ENCODE results near the gene ARHGEF19. TPM values are rescaled to one million over a fixed set of nuclear protein-coding genes. Genes with fewer than 3 reads are reported as not detected.

ARHGEF19 gene
- total RNA-seq, 3 donors from 2014 or later (not counting 1 experiment from before 2014, with no cell fraction given): 14.6 to 18.9 (median 15.8) TPM

DNA sequence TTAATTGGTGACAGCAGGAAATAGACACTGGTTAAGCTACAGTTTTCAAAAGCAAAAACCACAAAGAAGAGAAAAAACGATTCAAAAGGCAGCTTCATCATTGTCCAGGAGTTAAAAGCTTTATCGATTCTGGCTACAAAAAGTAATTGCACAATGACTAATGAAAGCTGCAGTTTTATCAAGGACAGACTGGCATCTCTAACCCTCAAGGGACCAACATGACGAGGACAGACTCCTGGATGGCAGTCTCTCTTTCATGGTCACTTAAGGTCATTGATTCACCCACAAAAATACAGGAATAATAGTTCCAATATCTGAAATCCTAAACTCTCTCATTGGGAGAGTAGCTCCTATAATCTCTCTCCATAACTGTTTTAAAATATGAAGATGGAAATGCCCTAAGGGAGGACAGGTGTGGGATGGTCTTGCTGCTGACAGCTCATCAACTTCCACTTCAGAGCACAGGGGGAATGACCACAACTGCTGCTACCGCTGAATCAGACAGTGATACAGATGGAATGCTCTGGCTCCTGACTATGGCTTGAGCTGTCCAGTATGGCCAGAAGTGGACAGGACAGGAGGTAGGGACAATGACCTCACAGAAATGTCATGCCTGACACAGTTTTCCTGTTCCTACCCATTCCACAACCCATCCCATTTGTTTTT is 41.9 kb upstream of the ARHGEF19 start:
- Mint-ChIP-seq H3K27ac (peak overlapping the region in 1 of 2 donors; percentile 10), H3K27me3 (ENCODE audit: low read depth in 2 of 2) (no peaks in the 10 kb centered on the region), H3K4me1 (peaks cover 5 to 14% of the 10 kb centered on the region in 2 donors), H3K4me3 (no peak overlapping the region), H3K36me3 (no peaks in the 10 kb centered on the region), H3K9me3 (no peaks in the 10 kb centered on the region)
- WGBS (ENCODE audit: insufficient coverage): 78% methylated on average over 4 of the region's 4 CpGs
- Histone ChIP-seq H3K9me3 (ENCODE audit: control insufficient read depth, insufficient read depth, low read length) (no peaks in the 10 kb centered on the region), H3K4me1 (ENCODE audit: control insufficient read depth, insufficient read depth, low read length) (no peaks in the 10 kb centered on the region), H3K4me3 (ENCODE audit: low read length) (no peak overlapping the region), H3K36me3 (ENCODE audit: control insufficient read depth, insufficient read depth, low read length) (peaks cover 60% of the 10 kb centered on the region), H3K27ac (ENCODE audit: low read length) (no peak overlapping the region), H3K27me3 (ENCODE audit: control insufficient read depth, insufficient read depth, low read length) (no peaks in the 10 kb centered on the region)
- TF ChIP-seq, protein P1, sequence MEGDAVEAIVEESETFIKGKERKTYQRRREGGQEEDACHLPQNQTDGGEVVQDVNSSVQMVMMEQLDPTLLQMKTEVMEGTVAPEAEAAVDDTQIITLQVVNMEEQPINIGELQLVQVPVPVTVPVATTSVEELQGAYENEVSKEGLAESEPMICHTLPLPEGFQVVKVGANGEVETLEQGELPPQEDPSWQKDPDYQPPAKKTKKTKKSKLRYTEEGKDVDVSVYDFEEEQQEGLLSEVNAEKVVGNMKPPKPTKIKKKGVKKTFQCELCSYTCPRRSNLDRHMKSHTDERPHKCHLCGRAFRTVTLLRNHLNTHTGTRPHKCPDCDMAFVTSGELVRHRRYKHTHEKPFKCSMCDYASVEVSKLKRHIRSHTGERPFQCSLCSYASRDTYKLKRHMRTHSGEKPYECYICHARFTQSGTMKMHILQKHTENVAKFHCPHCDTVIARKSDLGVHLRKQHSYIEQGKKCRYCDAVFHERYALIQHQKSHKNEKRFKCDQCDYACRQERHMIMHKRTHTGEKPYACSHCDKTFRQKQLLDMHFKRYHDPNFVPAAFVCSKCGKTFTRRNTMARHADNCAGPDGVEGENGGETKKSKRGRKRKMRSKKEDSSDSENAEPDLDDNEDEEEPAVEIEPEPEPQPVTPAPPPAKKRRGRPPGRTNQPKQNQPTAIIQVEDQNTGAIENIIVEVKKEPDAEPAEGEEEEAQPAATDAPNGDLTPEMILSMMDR (IDR thresholded peaks at IDR 0.05): no peak
- intact Hi-C loops (cut with micrococcal nuclease): no loop called here
- DNase-seq (no peak), ATAC-seq (no peak)

DNA sequence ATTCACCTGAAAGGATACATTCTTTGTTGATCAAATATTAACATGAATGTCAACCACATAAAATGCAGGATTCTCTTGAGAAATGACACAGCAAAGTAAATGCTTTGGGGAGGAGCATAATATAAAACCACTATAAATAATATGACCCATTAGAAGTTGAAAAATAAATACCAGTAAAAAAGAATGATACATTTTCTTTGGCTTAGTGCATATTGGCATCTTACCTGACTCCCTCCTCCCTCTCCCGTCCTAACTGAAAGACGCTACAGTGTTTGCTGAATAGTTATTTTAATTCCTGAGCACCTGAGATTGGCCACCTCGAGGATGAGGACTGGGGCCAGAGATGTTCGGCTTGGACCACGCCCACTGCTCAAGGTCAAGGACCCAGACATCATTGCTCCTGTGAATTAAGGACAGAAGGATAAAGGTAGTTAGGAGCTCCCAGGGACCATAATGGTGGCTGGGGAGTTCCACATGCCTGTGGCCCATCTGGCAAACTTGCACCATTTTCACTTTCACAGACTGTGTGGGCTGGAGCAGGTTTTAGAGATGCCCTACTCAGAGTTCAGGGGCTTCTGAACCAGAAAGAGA is 41.0 kb upstream of the ARHGEF19 start:
- Mint-ChIP-seq H3K4me1 (peaks cover 11 to 24% of the 10 kb centered on the region in 2 donors), H3K27ac (peak overlapping the region in 1 of 2 donors; percentile 10)

DNA sequence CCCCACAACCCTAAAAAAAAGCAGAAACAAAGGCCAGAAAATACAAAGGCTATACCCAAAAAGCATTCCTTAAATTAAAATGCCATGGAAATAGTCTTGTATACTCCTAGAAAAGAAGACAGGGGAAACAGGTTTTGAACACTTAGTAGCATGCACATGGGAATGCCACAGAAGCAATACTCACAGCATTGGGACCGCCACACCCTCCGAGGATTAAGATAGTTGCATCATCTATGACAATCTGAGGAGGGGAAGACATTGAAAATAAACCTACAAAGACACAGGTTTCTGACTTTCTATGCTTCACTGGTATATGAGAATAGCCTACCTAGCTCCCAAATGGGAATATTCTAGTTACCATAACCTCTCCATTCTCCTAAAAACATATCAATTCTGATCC is 40.5 kb upstream of the ARHGEF19 start:
- no peak for ATAC-seq
- Histone ChIP-seq H3K4me1 (ENCODE audit: control insufficient read depth, insufficient read depth, low read length) (peaks cover 4% of the 10 kb centered on the region), H3K36me3 (ENCODE audit: control insufficient read depth, insufficient read depth, low read length) (peaks cover 60% of the 10 kb centered on the region), H3K27me3 (ENCODE audit: control insufficient read depth, insufficient read depth, low read length) (no peaks in the 10 kb centered on the region), H3K9me3 (ENCODE audit: control insufficient read depth, insufficient read depth, low read length) (no peaks in the 10 kb centered on the region), H3K4me3 (ENCODE audit: low read length) (no peak overlapping the region), H3K27ac (ENCODE audit: low read length) (no peak overlapping the region)
- no peak for DNase-seq
- TF ChIP-seq, protein P1 (IDR thresholded peaks at IDR 0.05): no peak
- WGBS (ENCODE audit: insufficient coverage): 100% methylated on average over 2 of the region's 2 CpGs
- Mint-ChIP-seq H3K27ac (peak overlapping the region in 1 of 2 donors; percentile 9), H3K9me3 (no peaks in the 10 kb centered on the region), H3K27me3 (ENCODE audit: low read depth in 2 of 2) (no peaks in the 10 kb centered on the region), H3K36me3 (no peaks in the 10 kb centered on the region), H3K4me3 (no peak overlapping the region), H3K4me1 (peaks cover 11 to 25% of the 10 kb centered on the region in 2 donors)
- intact Hi-C loops (cut with micrococcal nuclease): no loop called here

More for the DNA sequence above, 41.0 kb upstream of the ARHGEF19 start:
- Histone ChIP-seq H3K27ac (ENCODE audit: low read length) (no peak overlapping the region), H3K9me3 (ENCODE audit: control insufficient read depth, insufficient read depth, low read length) (no peaks in the 10 kb centered on the region), H3K36me3 (ENCODE audit: control insufficient read depth, insufficient read depth, low read length) (peaks cover 60% of the 10 kb centered on the region), H3K4me1 (ENCODE audit: control insufficient read depth, insufficient read depth, low read length) (peaks cover 4% of the 10 kb centered on the region), H3K27me3 (ENCODE audit: control insufficient read depth, insufficient read depth, low read length) (no peaks in the 10 kb centered on the region), H3K4me3 (ENCODE audit: low read length) (no peak overlapping the region)
- H3K36me3 Mint-ChIP-seq: no peaks in the 10 kb centered on the region
- 96% methylated on average over 5 of the region's 5 CpGs for WGBS (ENCODE audit: insufficient coverage)
- H3K9me3 Mint-ChIP-seq: no peaks in the 10 kb centered on the region
- ATAC-seq (no peak), DNase-seq (no peak)
- no peak overlapping the region for H3K4me3 Mint-ChIP-seq
- intact Hi-C loops (cut with micrococcal nuclease): no loop called here
- no peaks in the 10 kb centered on the region for H3K27me3 Mint-ChIP-seq (ENCODE audit: low read depth in 2 of 2)
- TF ChIP-seq, protein P1 (IDR thresholded peaks at IDR 0.05): no peak

All from natural killer cell (primary cell).